OCI-LY1 (cell line): ENCODE results near the gene COLQ.

Experiments used
- H2AFZ ChIP-seq: fragments of 200-600 bp; sonication (generic), shearing (Covaris generic); 2 replicates; pipeline ENCODE4 v1.6.0; 2014; ENCODE audit warnings: antibody characterized with exemption, mild to moderate bottlenecking, low read length
- H3F3A ChIP-seq: fragments of 200-600 bp; sonication (generic), shearing (Covaris generic); 2 replicates; pipeline ENCODE4 v1.6.0; 2014; ENCODE audit warnings: mild to moderate bottlenecking, antibody characterized with exemption, low read length, moderate library complexity; ENCODE audit not compliant: insufficient read depth
- H3K27ac ChIP-seq: fragments of 200-600 bp; sonication (generic); 2 replicates; pipeline ENCODE4 v1.5.1; 2014; ENCODE audit warnings: low read length, mixed run types, mild to moderate bottlenecking, low read depth; ENCODE audit not compliant: poor library complexity, severe bottlenecking
- H3K27me3 ChIP-seq: fragments of 200-600 bp; sonication (generic); 2 replicates; pipeline ENCODE4 v1.6.0; 2014; ENCODE audit warnings: antibody characterized with exemption, mild to moderate bottlenecking, low read length, moderate library complexity; ENCODE audit not compliant: insufficient read depth
- H3K36me3 ChIP-seq: fragments of 200-600 bp; sonication (generic); 2 replicates; pipeline ENCODE4 v1.6.1; 2014; ENCODE audit warnings: mild to moderate bottlenecking, antibody characterized with exemption, low read length, moderate library complexity, mixed read lengths; ENCODE audit not compliant: insufficient read depth
- H3K4me1 ChIP-seq: fragments of 200-600 bp; sonication (generic); 2 replicates; pipeline ENCODE4 v1.5.1; 2014; ENCODE audit warnings: mild to moderate bottlenecking, low read length, moderate library complexity; ENCODE audit not compliant: insufficient read depth, severe bottlenecking
- H3K4me2 ChIP-seq: fragments of 200-600 bp; sonication (generic), shearing (Covaris generic); 2 replicates; pipeline ENCODE4 v1.6.1; 2014; ENCODE audit warnings: low read length
- H3K4me3 ChIP-seq: fragments of 200-600 bp; sonication (generic); 2 replicates; pipeline ENCODE4 v1.5.1; 2014; ENCODE audit warnings: low read length, low read depth, mild to moderate bottlenecking, mixed read lengths; ENCODE audit not compliant: poor library complexity, severe bottlenecking
- H3K79me2 ChIP-seq: fragments of 200-600 bp; shearing (Covaris generic); 2 replicates; pipeline ENCODE4 v1.6.1; 2016; ENCODE audit warnings: mixed run types, low read length, mixed read lengths; ENCODE audit not compliant: insufficient read depth
- H3K9ac ChIP-seq: fragments of 200-600 bp; sonication (generic), shearing (Covaris generic); 2 replicates; pipeline ENCODE4 v1.6.1; 2014; ENCODE audit warnings: mild to moderate bottlenecking, low read length, mixed read lengths
- H3K9me2 ChIP-seq: fragments of 200-600 bp; sonication (generic), shearing (Covaris generic); 2 replicates; pipeline ENCODE4 v1.6.1; 2014; ENCODE audit warnings: low read depth, mild to moderate bottlenecking, low read length, mixed read lengths
- H3K9me3 ChIP-seq: fragments of 200-600 bp; shearing (Covaris generic); 2 replicates; pipeline ENCODE4 v1.6.1; 2014; ENCODE audit warnings: low read length, mixed read lengths
- H4K20me1 ChIP-seq: fragments of 200-600 bp; sonication (generic), shearing (Covaris generic); 2 replicates; pipeline ENCODE4 v1.6.0; 2016; ENCODE audit warnings: mild to moderate bottlenecking, low read length; ENCODE audit not compliant: insufficient read depth
- EZH2 ChIP-seq: fragments of 200-600 bp; sonication (generic), shearing (Covaris generic); IDR thresholded peaks from 2 replicates; pipeline ENCODE4 v1.8.0; 2017; ENCODE audit warnings: borderline replicate concordance, mixed run types, mild to moderate bottlenecking, antibody characterized with exemption, low read length, moderate library complexity, mixed read lengths
- TF ChIP-seq, protein P1 (sequence below): fragments of 200-600 bp; sonication (generic), shearing (Covaris generic); IDR thresholded peaks from 2 replicates; pipeline ENCODE4 v1.5.1; 2017; ENCODE audit warnings: mild to moderate bottlenecking, antibody characterized with exemption, low read length, moderate library complexity, mixed read lengths

Gene COLQ

DNA sequence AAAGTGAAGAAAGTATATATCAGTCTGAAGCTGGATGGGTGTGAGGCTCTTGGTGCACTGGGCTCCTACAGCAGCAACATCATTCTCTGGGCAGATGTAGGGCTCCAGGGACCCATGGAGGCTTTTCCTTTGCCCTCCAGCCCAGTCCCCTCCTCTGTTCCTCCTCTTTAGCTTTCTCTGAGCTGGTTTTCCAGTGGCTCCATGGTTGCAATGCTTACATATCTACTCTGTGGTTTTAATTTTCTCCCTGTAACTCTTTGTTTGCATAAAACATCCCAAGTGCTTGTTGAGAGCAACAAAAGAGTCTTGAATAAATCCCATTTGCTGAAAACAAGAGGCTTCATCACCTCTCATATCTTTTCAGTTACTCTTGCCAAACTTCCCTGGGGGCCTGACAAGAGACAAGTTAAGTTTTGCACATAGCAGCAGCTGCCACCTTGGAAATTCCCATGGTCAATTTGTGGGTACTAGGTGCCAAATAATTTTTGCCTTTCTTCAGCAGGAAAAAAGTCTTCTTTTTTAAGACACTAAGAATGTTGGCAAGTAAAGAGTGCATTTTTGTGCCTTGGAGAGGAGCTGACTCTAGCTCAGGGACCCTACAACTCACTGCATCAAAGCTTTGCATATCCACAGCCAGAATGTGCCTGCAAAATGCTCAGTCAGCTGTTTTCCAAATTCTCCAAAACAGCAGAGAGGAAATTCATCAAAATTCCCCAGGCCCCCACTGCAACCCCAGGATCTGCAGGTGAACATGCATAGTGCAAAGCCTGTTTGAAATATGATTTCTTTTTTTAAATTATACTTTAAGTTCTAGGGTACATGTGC lies 41.9 kb downstream of the COLQ start:
- H3K9ac ChIP-seq, result no peak overlapping the region
- no peaks in the 10 kb centered on the region for H3K79me2 ChIP-seq
- H3K4me3 ChIP-seq, result no peak overlapping the region
- TF ChIP-seq EZH2, result no peak
- TF ChIP-seq, protein P1, sequence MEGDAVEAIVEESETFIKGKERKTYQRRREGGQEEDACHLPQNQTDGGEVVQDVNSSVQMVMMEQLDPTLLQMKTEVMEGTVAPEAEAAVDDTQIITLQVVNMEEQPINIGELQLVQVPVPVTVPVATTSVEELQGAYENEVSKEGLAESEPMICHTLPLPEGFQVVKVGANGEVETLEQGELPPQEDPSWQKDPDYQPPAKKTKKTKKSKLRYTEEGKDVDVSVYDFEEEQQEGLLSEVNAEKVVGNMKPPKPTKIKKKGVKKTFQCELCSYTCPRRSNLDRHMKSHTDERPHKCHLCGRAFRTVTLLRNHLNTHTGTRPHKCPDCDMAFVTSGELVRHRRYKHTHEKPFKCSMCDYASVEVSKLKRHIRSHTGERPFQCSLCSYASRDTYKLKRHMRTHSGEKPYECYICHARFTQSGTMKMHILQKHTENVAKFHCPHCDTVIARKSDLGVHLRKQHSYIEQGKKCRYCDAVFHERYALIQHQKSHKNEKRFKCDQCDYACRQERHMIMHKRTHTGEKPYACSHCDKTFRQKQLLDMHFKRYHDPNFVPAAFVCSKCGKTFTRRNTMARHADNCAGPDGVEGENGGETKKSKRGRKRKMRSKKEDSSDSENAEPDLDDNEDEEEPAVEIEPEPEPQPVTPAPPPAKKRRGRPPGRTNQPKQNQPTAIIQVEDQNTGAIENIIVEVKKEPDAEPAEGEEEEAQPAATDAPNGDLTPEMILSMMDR, result no peak
- no peak overlapping the region for H2AFZ ChIP-seq
- no peaks in the 10 kb centered on the region for H3K27me3 ChIP-seq
- no peak overlapping the region for H3K27ac ChIP-seq
- H3K9me3 ChIP-seq, result no peaks in the 10 kb centered on the region
- no peaks in the 10 kb centered on the region for H4K20me1 ChIP-seq
- H3F3A ChIP-seq, result no peaks in the 10 kb centered on the region
- no peaks in the 10 kb centered on the region for H3K4me1 ChIP-seq
- no peak overlapping the region for H3K4me2 ChIP-seq
- no peaks in the 10 kb centered on the region for H3K9me2 ChIP-seq
- H3K36me3 ChIP-seq, result no peaks in the 10 kb centered on the region

DNA sequence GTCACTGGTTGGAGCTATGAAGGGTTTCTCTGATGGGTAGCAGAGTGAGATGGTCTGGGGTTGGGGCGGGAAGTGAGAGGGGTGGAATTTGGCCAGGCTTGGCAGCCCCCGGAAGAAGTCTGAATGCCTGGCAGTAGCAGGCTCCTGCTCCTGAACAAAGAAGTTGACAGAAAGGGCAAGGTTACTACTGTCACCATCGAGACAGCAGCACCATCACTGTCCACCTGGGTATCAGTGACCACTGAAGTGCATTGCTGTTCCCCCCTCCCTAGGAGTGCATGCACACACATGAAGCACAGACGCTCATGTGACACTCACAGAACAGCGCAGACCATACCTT lies 42.9 kb downstream of the COLQ start:
- Histone ChIP-seq H3K4me3 (no peak overlapping the region), H4K20me1 (no peaks in the 10 kb centered on the region), H3K4me1 (no peaks in the 10 kb centered on the region), H2AFZ (no peak overlapping the region), H3K27ac (no peak overlapping the region), H3K9ac (no peak overlapping the region), H3K27me3 (no peaks in the 10 kb centered on the region), H3K9me3 (no peaks in the 10 kb centered on the region), H3F3A (no peaks in the 10 kb centered on the region), H3K4me2 (no peak overlapping the region), H3K79me2 (no peaks in the 10 kb centered on the region), H3K36me3 (no peaks in the 10 kb centered on the region), H3K9me2 (no peaks in the 10 kb centered on the region)
- TF ChIP-seq, protein P1, result no peak
- no peak for TF ChIP-seq EZH2

DNA sequence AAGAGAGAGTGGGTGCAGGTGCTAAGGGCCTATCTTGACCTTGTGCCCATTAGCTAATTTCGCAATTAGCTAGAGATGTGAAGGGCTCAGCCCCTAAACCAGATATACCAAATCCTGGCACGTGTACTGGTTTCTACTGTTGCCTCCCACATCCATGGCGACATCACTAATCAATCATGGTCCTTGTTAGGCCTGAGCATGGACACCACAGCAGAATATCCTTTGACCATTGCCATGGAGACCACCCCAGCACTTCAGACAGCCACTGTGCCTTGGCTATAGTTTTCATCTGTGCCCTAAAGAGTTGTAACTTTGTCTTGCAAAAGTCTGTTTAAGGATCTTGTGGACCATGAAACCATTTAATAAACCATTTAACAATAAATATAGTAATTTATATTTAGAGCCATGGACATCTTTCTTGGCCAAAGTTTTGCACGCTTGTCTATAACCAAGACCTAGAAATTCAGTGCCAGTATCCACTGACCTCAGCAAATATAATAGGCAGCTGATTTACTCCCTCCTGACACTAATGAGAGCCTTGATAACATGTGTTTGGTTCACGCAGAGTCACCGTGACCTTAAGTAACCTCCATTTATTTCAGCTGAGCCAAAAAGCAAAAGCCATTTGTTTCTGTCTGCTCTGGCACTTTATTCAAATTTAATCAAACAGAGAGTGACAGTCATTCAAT lies 43.4 kb downstream of the COLQ start:
- TF ChIP-seq, protein P1, result no peak
- no peak for TF ChIP-seq EZH2
- Histone ChIP-seq H2AFZ (no peak overlapping the region), H3K4me2 (no peak overlapping the region), H3K4me1 (no peaks in the 10 kb centered on the region), H3F3A (no peaks in the 10 kb centered on the region), H3K79me2 (no peaks in the 10 kb centered on the region), H3K36me3 (no peaks in the 10 kb centered on the region), H3K27ac (no peak overlapping the region), H4K20me1 (no peaks in the 10 kb centered on the region), H3K4me3 (no peak overlapping the region), H3K9ac (no peak overlapping the region), H3K27me3 (no peaks in the 10 kb centered on the region), H3K9me3 (no peaks in the 10 kb centered on the region), H3K9me2 (no peaks in the 10 kb centered on the region)
